DOHH2 (cell line): Measurements from ENCODE around the gene PHF11.
A peak's percentile ranks its signal among the peaks of the same experiment; 100 is the strongest.

Experiments
- H3F3A ChIP-seq: fragments of 200-600 bp; sonication (generic), shearing (Covaris generic); 2 replicates; pipeline ENCODE4 v1.6.0; 2016; ENCODE audit warnings: antibody characterized with exemption, mild to moderate bottlenecking; ENCODE audit not compliant: control insufficient read depth, insufficient read depth
- H3K27ac ChIP-seq: fragments of 200-600 bp; sonication (generic); 2 replicates; pipeline ENCODE4 v1.5.1; 2014; ENCODE audit warnings: low read depth, mild to moderate bottlenecking, low read length, moderate library complexity
- H3K27me3 ChIP-seq: fragments of 200-600 bp; sonication (generic); 2 replicates; pipeline ENCODE4 v1.6.1; 2014; ENCODE audit warnings: mild to moderate bottlenecking, low read length, mixed read lengths; ENCODE audit not compliant: control insufficient read depth
- H3K36me3 ChIP-seq: fragments of 200-600 bp; sonication (generic); 2 replicates; pipeline ENCODE4 v1.6.1; 2014; ENCODE audit warnings: mild to moderate bottlenecking, low read length, moderate library complexity, mixed read lengths; ENCODE audit not compliant: control insufficient read depth
- H3K4me1 ChIP-seq: fragments of 200-600 bp; sonication (generic); 2 replicates; pipeline ENCODE4 v1.6.1; 2014; ENCODE audit warnings: mild to moderate bottlenecking, low read length, mixed read lengths; ENCODE audit not compliant: control insufficient read depth
- H3K4me2 ChIP-seq: fragments of 200-600 bp; sonication (generic); 2 replicates; pipeline ENCODE4 v1.6.0; 2014; ENCODE audit warnings: mild to moderate bottlenecking, low read length, moderate library complexity
- H3K4me3 ChIP-seq: fragments of 200-600 bp; sonication (generic); 2 replicates; pipeline ENCODE4 v1.5.1; 2014; ENCODE audit warnings: mild to moderate bottlenecking, low read length, mixed read lengths
- H3K79me2 ChIP-seq: fragments of 200-600 bp; sonication (generic); 2 replicates; pipeline ENCODE4 v1.6.1; 2014; ENCODE audit warnings: mild to moderate bottlenecking, low read length, mixed read lengths; ENCODE audit not compliant: control insufficient read depth
- H3K9me2 ChIP-seq: fragments of 200-600 bp; sonication (generic); replicated peaks from 2 replicates; pipeline ENCODE4 v1.6.1; 2014; ENCODE audit warnings: mild to moderate bottlenecking, low read length, mixed read lengths; ENCODE audit not compliant: control insufficient read depth
- H3K9me3 ChIP-seq: fragments of 200-600 bp; sonication (generic); 2 replicates; pipeline ENCODE4 v1.6.1; 2014; ENCODE audit warnings: antibody characterized with exemption, low read length, mixed read lengths; ENCODE audit not compliant: control insufficient read depth, insufficient read depth
- H4K20me1 ChIP-seq: fragments of 200-600 bp; sonication (generic); 2 replicates; pipeline ENCODE4 v1.6.0; 2014; ENCODE audit warnings: low read depth, mild to moderate bottlenecking, antibody characterized with exemption, low read length, moderate library complexity; ENCODE audit not compliant: control insufficient read depth, insufficient read depth
- CTCF ChIP-seq: fragments of 200-600 bp; sonication (generic); IDR thresholded peaks from one replicate; pipeline ENCODE4 v1.5.1; 2014; ENCODE audit warnings: antibody characterized with exemption, mild to moderate bottlenecking, low read depth, low read length; ENCODE audit not compliant: poor library complexity, severe bottlenecking
- EZH2phosphoT487 ChIP-seq: fragments of 200-600 bp; sonication (generic); IDR thresholded peaks from 2 replicates; pipeline ENCODE4 v1.6.1; 2017; ENCODE audit warnings: borderline replicate concordance, mild to moderate bottlenecking, antibody characterized with exemption, low read length, moderate library complexity, mixed read lengths

PHF11 gene

GRCh38 chr13:49497272-49497671 is 1.5 kb downstream of the PHF11 start:
- Histone ChIP-seq H4K20me1 (no peaks in the 10 kb centered on the region), H3K27me3 (no peaks in the 10 kb centered on the region), H3K9me3 (no peaks in the 10 kb centered on the region), H3K4me3 (no peak overlapping the region), H3K36me3 (peaks cover 14% of the 10 kb centered on the region), H3K27ac (no peak overlapping the region), H3K4me1 (peaks cover 40% of the 10 kb centered on the region), H3K9me2 (no peaks in the 10 kb centered on the region), H3F3A (peaks cover 22% of the 10 kb centered on the region), H3K79me2 (no peaks in the 10 kb centered on the region), H3K4me2 (peak overlapping the region; percentile 91)
- TF ChIP-seq EZH2phosphoT487 (no peak), CTCF (no peak)

DNA sequence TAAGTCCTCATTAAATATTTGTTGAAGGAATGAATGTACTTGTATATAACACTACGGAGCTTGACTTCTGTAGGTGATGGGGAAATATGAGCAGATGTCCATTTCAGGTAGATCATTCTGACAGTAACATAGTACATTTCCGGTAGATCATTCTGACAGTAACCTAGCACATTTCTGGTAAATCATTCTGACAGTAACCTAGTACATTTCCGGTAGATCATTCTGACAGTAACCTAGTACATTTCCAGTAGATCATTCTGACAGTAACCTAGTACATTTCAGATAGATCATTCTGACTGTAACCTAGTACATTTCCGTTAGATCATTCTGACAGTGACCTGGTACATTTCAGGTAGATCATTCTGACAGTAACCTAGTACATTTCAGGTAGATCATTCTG is 2.5 kb downstream of the PHF11 start:
- Histone ChIP-seq H3K4me1 (peaks cover 38% of the 10 kb centered on the region), H3K27me3 (no peaks in the 10 kb centered on the region), H3K9me3 (no peaks in the 10 kb centered on the region), H3K27ac (no peak overlapping the region), H4K20me1 (no peaks in the 10 kb centered on the region), H3F3A (peaks cover 20% of the 10 kb centered on the region), H3K79me2 (no peaks in the 10 kb centered on the region), H3K4me2 (no peak overlapping the region), H3K9me2 (no peaks in the 10 kb centered on the region), H3K36me3 (peaks cover 6% of the 10 kb centered on the region), H3K4me3 (no peak overlapping the region)
- no peak for TF ChIP-seq CTCF
- TF ChIP-seq EZH2phosphoT487 = no peak

GRCh38 chr13:49499889-49500660 is 4.3 kb downstream of the PHF11 start:
- Histone ChIP-seq H3K27ac (no peak overlapping the region), H3K79me2 (no peaks in the 10 kb centered on the region), H3K4me3 (no peak overlapping the region), H3K4me1 (peaks cover 21% of the 10 kb centered on the region), H3K27me3 (no peaks in the 10 kb centered on the region), H4K20me1 (no peaks in the 10 kb centered on the region), H3K4me2 (no peak overlapping the region), H3K9me3 (no peaks in the 10 kb centered on the region), H3F3A (peaks cover 21% of the 10 kb centered on the region), H3K36me3 (peaks cover 6% of the 10 kb centered on the region), H3K9me2 (no peaks in the 10 kb centered on the region)
- TF ChIP-seq EZH2phosphoT487 = no peak

DNA sequence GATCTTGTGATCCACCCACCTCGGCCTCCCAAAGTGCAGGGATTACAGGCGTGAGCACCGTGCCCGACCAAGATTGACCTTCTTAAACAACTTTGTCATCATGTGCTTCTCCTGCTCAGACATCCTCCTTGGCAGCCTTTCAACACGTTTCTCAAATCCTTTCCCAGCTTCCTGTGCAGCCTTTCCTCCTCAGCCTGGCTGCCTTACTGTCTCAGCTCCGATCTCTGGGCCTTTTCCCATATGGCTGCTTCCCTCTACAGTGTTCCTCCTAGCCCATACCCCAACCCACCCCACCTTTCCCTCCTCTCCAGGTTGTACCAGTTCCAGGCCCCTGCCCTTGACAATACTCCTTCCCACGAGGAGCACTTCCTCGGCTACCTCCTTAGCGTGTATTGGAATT is 7.2 kb downstream of the PHF11 start:
- Histone ChIP-seq H3K4me3 (no peak overlapping the region), H3K27me3 (no peaks in the 10 kb centered on the region), H3F3A (peaks cover 14% of the 10 kb centered on the region; the same call in 1 of the 2 replicates), H3K36me3 (peaks cover 8% of the 10 kb centered on the region), H3K4me2 (no peak overlapping the region), H4K20me1 (no peaks in the 10 kb centered on the region), H3K27ac (no peak overlapping the region), H3K9me3 (no peaks in the 10 kb centered on the region), H3K9me2 (no peaks in the 10 kb centered on the region), H3K4me1 (peaks cover under 1% of the 10 kb centered on the region; the same call in 1 of the 2 replicates), H3K79me2 (no peaks in the 10 kb centered on the region)
- TF ChIP-seq CTCF = no peak
- TF ChIP-seq EZH2phosphoT487 = no peak
